Keratinocyte (primary cell): Measurements from ENCODE around the gene INPP4B.

Experiments used
- EZH2 ChIP-seq: IDR thresholded peaks from one replicate; pipeline ENCODE4 v1.6.1; 2012; ENCODE audit warnings: inconsistent platforms, mild to moderate bottlenecking, low read length, moderate library complexity
- TF ChIP-seq, protein P1 (sequence below), 3 experiments: IDR thresholded peaks in 1 of 3; conservative IDR thresholded peaks in 1 of 3; optimal IDR thresholded peaks in 1 of 3; 2 replicates in 2 of 3; 3 replicates in 1 of 3; pipeline versions ENCODE3 to v1.5.1; 2011; ENCODE audit warnings: low read length in 3 of 3, mild to moderate bottlenecking in 3 of 3, moderate library complexity in 2 of 3, control low read depth in 1 of 3, inconsistent platforms in 1 of 3; ENCODE audit not compliant: insufficient read depth in 2 of 3; ENCODE audit errors: extremely low read depth in 1 of 3

DNA sequence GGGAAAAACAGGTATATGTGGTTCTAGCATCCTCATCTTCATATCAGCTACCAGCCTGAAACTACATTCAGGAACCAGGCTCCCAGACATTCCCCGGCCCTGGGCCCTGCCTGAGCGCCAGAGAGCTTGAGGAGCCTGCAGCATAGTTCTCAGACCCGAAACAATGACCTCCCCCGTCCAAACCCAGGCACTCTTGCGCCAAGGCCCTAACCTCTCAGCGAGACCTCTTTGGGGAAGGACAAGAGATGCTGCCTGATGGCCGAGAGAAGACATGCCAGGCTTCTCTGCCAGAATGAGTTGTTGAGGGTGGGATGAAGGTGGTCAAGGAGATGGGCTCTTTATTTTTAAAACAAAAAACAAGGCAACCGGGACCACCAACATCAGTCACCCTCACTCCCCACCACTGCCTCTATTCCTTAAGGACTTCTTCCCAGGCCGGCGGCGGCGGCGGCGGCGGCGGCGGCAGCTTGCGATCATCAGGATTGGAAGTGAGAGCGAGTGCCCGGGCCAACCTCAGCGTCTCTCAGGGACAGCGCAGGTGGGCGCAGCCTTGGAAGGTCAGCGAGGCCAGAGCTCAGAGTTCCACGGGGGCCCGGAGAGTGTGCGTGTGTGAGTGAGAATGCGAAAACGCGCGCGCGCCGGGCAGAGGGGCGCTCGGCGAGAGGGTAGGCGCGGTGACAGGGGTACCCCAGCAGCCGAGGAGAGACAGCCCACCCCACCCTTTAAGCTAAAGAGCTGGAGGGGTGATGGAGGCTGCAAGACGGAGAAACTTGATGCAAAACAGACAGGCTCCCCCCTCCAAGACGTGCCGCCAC lies 601 bp downstream of the INPP4B start:
- peak; percentile 2 for TF ChIP-seq EZH2
- TF ChIP-seq, protein P1, sequence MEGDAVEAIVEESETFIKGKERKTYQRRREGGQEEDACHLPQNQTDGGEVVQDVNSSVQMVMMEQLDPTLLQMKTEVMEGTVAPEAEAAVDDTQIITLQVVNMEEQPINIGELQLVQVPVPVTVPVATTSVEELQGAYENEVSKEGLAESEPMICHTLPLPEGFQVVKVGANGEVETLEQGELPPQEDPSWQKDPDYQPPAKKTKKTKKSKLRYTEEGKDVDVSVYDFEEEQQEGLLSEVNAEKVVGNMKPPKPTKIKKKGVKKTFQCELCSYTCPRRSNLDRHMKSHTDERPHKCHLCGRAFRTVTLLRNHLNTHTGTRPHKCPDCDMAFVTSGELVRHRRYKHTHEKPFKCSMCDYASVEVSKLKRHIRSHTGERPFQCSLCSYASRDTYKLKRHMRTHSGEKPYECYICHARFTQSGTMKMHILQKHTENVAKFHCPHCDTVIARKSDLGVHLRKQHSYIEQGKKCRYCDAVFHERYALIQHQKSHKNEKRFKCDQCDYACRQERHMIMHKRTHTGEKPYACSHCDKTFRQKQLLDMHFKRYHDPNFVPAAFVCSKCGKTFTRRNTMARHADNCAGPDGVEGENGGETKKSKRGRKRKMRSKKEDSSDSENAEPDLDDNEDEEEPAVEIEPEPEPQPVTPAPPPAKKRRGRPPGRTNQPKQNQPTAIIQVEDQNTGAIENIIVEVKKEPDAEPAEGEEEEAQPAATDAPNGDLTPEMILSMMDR (optimal IDR thresholded peaks at IDR 0.05 in 1 of 3, IDR thresholded peaks at IDR 0.05 in 1 of 3, conservative IDR thresholded peaks at IDR 0.05 in 1 of 3; ENCODE audit: extremely low read depth in 1 of 3, insufficient read depth in 2 of 3, low read length in 3 of 3), result no peak
